Endothelial cell of umbilical vein (primary cell): ENCODE measurements around the gene GNG2. TPM values are rescaled to one million over a fixed set of nuclear protein-coding genes. Genes with fewer than 3 reads are reported as not detected.

Experiments used
- BruUV-seq: library from RNA; stranded (reverse); fragments of 400-500 nt; replicated peaks from 2 replicates; lab custom pipeline; 2021; lab: Mats Ljungman, UMichigan
- CTCF ChIA-PET: fragments of 300-600, 350-600 bp; sonication (Branson Sonifier 250); formaldehyde crosslinking; loops from one replicate; lab custom pipeline; 2021; ENCODE audit warnings: antibody characterized with exemption, inconsistent platforms; lab: Charles Lee
- POLR2A ChIA-PET: fragments of 300-600, 350-600 bp; sonication (Branson Sonifier 250); formaldehyde crosslinking; loops from one replicate; lab custom pipeline; 2021; ENCODE audit warnings: antibody characterized with exemption, inconsistent platforms; lab: Charles Lee
- DNase-seq: peaks from one replicate; pipeline ENCODE4 v3.0.0-alpha.2; 2011; ENCODE audit warnings: low read depth, low spot score
- FAIRE-seq: peaks from 2 replicates; lab custom pipeline; 2011; peaks lifted over from hg19 to GRCh38; lab: Jason Lieb, UNC
- H2AFZ ChIP-seq: 2 replicates; pipeline ENCODE4 v1.6.0; 2012; ENCODE audit warnings: low read depth, low read length, control low read depth, inconsistent platforms
- H3K27ac ChIP-seq: 2 replicates; pipeline ENCODE4 v1.5.1; 2011; ENCODE audit warnings: low read depth, mild to moderate bottlenecking, control low read depth, low read length, moderate library complexity; ENCODE audit not compliant: insufficient read depth
- H3K27me3 ChIP-seq, 2 experiments: 2 replicates each; pipeline versions ENCODE4 v1.6.0 to v1.6.1; 2011; ENCODE audit warnings: low read length in 2 of 2, mixed read lengths in 1 of 2; ENCODE audit not compliant: control insufficient read depth in 2 of 2, insufficient read depth in 2 of 2
- H3K36me3 ChIP-seq, 2 experiments: 2 replicates in 1 of 2; 3 replicates in 1 of 2; pipeline ENCODE4 v1.5.1; 2011; ENCODE audit warnings: low read length in 2 of 2, mild to moderate bottlenecking in 1 of 2, moderate library complexity in 1 of 2; ENCODE audit not compliant: control insufficient read depth in 2 of 2, insufficient read depth in 2 of 2; ENCODE audit errors: extremely low read depth in 1 of 2
- H3K4me1 ChIP-seq: 3 replicates; pipeline ENCODE4 v1.5.1; 2011; ENCODE audit warnings: mild to moderate bottlenecking, low read length; ENCODE audit not compliant: control insufficient read depth, insufficient read depth; ENCODE audit errors: extremely low read depth
- H3K4me2 ChIP-seq: 2 replicates; pipeline ENCODE4 v1.6.1; 2011; ENCODE audit warnings: low read length, control low read depth, mixed read lengths; ENCODE audit not compliant: insufficient read depth
- H3K4me3 ChIP-seq, 3 experiments: fragments of 200-600 bp in 1 of 3; sonication (generic), shearing (Covaris generic) in 1 of 3; replicated peaks in 1 of 3; 2 replicates each; pipeline ENCODE4 v1.5.1; 2011 to 2016; ENCODE audit warnings: control low read depth in 3 of 3, low read length in 3 of 3, mild to moderate bottlenecking in 2 of 3, inconsistent platforms in 1 of 3, low read depth in 1 of 3, moderate library complexity in 1 of 3; ENCODE audit not compliant: insufficient read depth in 1 of 3
- H3K79me2 ChIP-seq: 2 replicates; pipeline ENCODE4 v1.6.0; 2012; ENCODE audit warnings: low read length, inconsistent platforms; ENCODE audit not compliant: control insufficient read depth, insufficient read depth
- H3K9ac ChIP-seq: replicated peaks from 2 replicates; pipeline ENCODE3; 2011; ENCODE audit warnings: low read length, control low read depth; ENCODE audit not compliant: insufficient read depth; ENCODE audit errors: extremely low read depth
- H3K9me1 ChIP-seq: replicated peaks from 3 replicates; pipeline ENCODE4 v1.6.0; 2011; ENCODE audit warnings: mild to moderate bottlenecking, low read length; ENCODE audit not compliant: control insufficient read depth, insufficient read depth; ENCODE audit errors: extremely low read depth
- H3K9me3 ChIP-seq: replicated peaks from 2 replicates; pipeline ENCODE4 v1.5.1; 2012; ENCODE audit warnings: low read length, inconsistent platforms; ENCODE audit not compliant: control insufficient read depth, insufficient read depth
- H4K20me1 ChIP-seq: replicated peaks from 2 replicates; pipeline ENCODE3; 2011; ENCODE audit warnings: mild to moderate bottlenecking, low read length; ENCODE audit not compliant: control insufficient read depth, insufficient read depth; ENCODE audit errors: extremely low read depth
- FOS ChIP-seq: IDR thresholded peaks from 2 replicates; pipeline ENCODE4 v1.6.1; 2011; ENCODE audit warnings: mild to moderate bottlenecking, low read length, moderate library complexity, borderline replicate concordance; ENCODE audit not compliant: insufficient read depth
- GATA2 ChIP-seq: IDR thresholded peaks from 2 replicates; pipeline ENCODE4 v1.7.0; 2011; ENCODE audit warnings: low read depth, mild to moderate bottlenecking, moderate library complexity, mixed read lengths, low read length; ENCODE audit not compliant: insufficient read length, insufficient read depth
- JUN ChIP-seq: IDR thresholded peaks from 2 replicates; pipeline ENCODE4 v1.6.1; 2011; ENCODE audit warnings: borderline replicate concordance, low read depth; ENCODE audit not compliant: insufficient read length, insufficient read depth
- dilution Hi-C: fragments of 300-500 bp; cut with MboI; formaldehyde crosslinking; loops from one replicate; pipeline ENCODE4 v1.15.0; 2019; ENCODE audit warnings: low sequenced_read_pairs; ENCODE audit not compliant: extremely low pct_ligation_motif_present
- intact Hi-C: fragments of 100-400 bp; cut with micrococcal nuclease; formaldehyde crosslinking; loops from one replicate; pipeline ENCODE4 v1.10.0; 2022
- polyA plus RNA-seq, 4 experiments: library from polyadenylated mRNA; depleted of rRNA in 3 of 4; stranded (reverse) in 3 of 4; unstranded in 1 of 4; fragments of >200 nt; gene quantifications; 2 replicates each; pipeline versions ENCODE4 v1.2.1 to v1.2.3, GENCODE V29; 2011 to 2012; ENCODE audit warnings: missing spikeins in 1 of 4
- total RNA-seq: library from RNA; stranded (reverse); gene quantifications from 2 replicates; pipeline ENCODE4 v1.2.3, GENCODE V29; 2021
- TF ChIP-seq, protein P1 (sequence below): IDR thresholded peaks from 2 replicates; pipeline ENCODE4 v1.6.1; 2011; ENCODE audit not compliant: insufficient read depth, insufficient read length
- TF ChIP-seq, protein P2 (sequence below), 2 donors: IDR thresholded peaks; 1 replicate in 1 of 2; 2 replicates in 1 of 2; pipeline ENCODE4 v1.5.1; 2011; ENCODE audit warnings: low read length in 2 of 2, mild to moderate bottlenecking in 2 of 2, moderate library complexity in 2 of 2, control low read depth in 1 of 2, inconsistent platforms in 1 of 2, low read depth in 1 of 2; ENCODE audit not compliant: insufficient read depth in 1 of 2; ENCODE audit errors: extremely low read depth in 1 of 2

Gene GNG2
- total and polyA plus RNA-seq, 2 donors (not counting 3 experiments of a cell fraction or from before 2014, with no cell fraction given) = not detected

DNA sequence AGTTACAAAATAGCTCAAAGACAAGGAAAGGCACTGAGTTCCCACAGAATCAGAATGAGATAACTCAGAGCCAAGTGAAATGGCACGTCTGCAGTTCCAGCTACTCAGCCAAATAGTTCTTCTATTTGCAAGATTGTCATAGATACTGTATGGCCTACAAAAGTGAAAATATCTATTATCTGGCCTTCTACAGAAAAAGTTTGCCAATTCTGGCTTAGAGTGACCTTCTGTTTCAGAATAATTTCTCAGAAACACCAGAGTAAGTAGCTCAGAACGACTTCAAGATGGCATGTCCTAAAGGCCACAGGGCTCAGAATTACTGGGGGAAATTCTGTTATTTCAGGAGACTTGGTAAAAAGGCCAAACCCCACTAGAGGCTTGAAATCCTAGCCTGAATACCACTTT lies 118.3 kb downstream of the GNG2 start:
- TF ChIP-seq JUN = no peak
- TF ChIP-seq GATA2 = no peak
- TF ChIP-seq, protein P1, sequence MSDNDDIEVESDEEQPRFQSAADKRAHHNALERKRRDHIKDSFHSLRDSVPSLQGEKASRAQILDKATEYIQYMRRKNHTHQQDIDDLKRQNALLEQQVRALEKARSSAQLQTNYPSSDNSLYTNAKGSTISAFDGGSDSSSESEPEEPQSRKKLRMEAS = no peak
- TF ChIP-seq, protein P2, sequence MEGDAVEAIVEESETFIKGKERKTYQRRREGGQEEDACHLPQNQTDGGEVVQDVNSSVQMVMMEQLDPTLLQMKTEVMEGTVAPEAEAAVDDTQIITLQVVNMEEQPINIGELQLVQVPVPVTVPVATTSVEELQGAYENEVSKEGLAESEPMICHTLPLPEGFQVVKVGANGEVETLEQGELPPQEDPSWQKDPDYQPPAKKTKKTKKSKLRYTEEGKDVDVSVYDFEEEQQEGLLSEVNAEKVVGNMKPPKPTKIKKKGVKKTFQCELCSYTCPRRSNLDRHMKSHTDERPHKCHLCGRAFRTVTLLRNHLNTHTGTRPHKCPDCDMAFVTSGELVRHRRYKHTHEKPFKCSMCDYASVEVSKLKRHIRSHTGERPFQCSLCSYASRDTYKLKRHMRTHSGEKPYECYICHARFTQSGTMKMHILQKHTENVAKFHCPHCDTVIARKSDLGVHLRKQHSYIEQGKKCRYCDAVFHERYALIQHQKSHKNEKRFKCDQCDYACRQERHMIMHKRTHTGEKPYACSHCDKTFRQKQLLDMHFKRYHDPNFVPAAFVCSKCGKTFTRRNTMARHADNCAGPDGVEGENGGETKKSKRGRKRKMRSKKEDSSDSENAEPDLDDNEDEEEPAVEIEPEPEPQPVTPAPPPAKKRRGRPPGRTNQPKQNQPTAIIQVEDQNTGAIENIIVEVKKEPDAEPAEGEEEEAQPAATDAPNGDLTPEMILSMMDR (IDR thresholded peaks at IDR 0.05; ENCODE audit: extremely low read depth in 1 of 2, insufficient read depth in 1 of 2, low read depth in 1 of 2, low read length in 2 of 2) = no peak
- TF ChIP-seq FOS = no peak
- FAIRE-seq = peak; percentile 38
- DNase-seq = no peak
- ChIA-PET POLR2A (no interaction called here), CTCF (interaction anchor here (0.6 to 3.2 kb wide), 46 partner anchors 9 to 700 kb away, joined by 3 to 36 read pairs (median 4); partner anchors contain the start of genes GNG2 and RTRAF)
- Histone ChIP-seq H3K4me3 (no peak overlapping the region), H3K27me3 (peaks cover 23 to 32% of the 10 kb centered on the region in 2 experiments), H3K79me2 (no peaks in the 10 kb centered on the region), H3K9ac (no peak overlapping the region), H3K27ac (no peak overlapping the region), H3K9me3 (no peaks in the 10 kb centered on the region), H2AFZ (no peak overlapping the region), H4K20me1 (no peaks in the 10 kb centered on the region), H3K36me3 (no peaks in the 10 kb centered on the region), H3K4me2 (no peak overlapping the region), H3K9me1 (no peaks in the 10 kb centered on the region), H3K4me1 (no peaks in the 10 kb centered on the region)
- BruUV-seq = no TSS peak
- dilution Hi-C loops (no loop called here), intact Hi-C loops (loop anchor here (1.0 to 5.0 kb wide), 5 partner anchors 131 to 695 kb away; no protein-coding TSS in a partner anchor)
